Keratinocyte (primary cell): ENCODE results near the gene KIAA0825. TPM values are rescaled to one million over a fixed set of nuclear protein-coding genes. Genes with fewer than 3 reads are reported as not detected.

Experiments used
- DNase-seq: peaks from one replicate; pipeline ENCODE4 v3.0.0-alpha.2; 2011; ENCODE audit warnings: low read depth, missing footprints, low spot score
- FAIRE-seq: peaks from 2 replicates; lab custom pipeline; 2011; peaks lifted over from hg19 to GRCh38; lab: Jason Lieb, UNC
- H2AFZ ChIP-seq: 2 replicates; pipeline ENCODE4 v1.6.0; 2012; ENCODE audit warnings: low read length, control low read depth, inconsistent platforms; ENCODE audit not compliant: control insufficient read depth
- H3K27ac ChIP-seq: 2 replicates; pipeline ENCODE4 v1.5.1; 2011; ENCODE audit warnings: low read length; ENCODE audit not compliant: control insufficient read depth, insufficient read depth
- H3K27me3 ChIP-seq: 3 replicates; pipeline ENCODE4 v1.6.0; 2011; ENCODE audit warnings: low read length; ENCODE audit not compliant: control insufficient read depth, insufficient read depth; ENCODE audit errors: extremely low read depth
- H3K36me3 ChIP-seq, 2 experiments: 2 replicates in 1 of 2; 3 replicates in 1 of 2; pipeline ENCODE4 v1.5.1; 2011; ENCODE audit warnings: low read length in 2 of 2, mild to moderate bottlenecking in 1 of 2; ENCODE audit not compliant: control insufficient read depth in 2 of 2, insufficient read depth in 2 of 2; ENCODE audit errors: extremely low read depth in 1 of 2
- H3K4me1 ChIP-seq: 3 replicates; pipeline ENCODE4 v1.5.1; 2011; ENCODE audit warnings: low read length; ENCODE audit not compliant: control insufficient read depth, insufficient read depth; ENCODE audit errors: extremely low read depth
- H3K4me2 ChIP-seq: 3 replicates; pipeline ENCODE4 v1.6.0; 2011; ENCODE audit warnings: low read depth, low read length; ENCODE audit not compliant: control insufficient read depth, insufficient read depth; ENCODE audit errors: extremely low read depth
- H3K4me3 ChIP-seq, 3 experiments: fragments of 200-600 bp in 1 of 3; sonication (generic) in 1 of 3; 2 replicates in 2 of 3; 3 replicates in 1 of 3; pipeline ENCODE4 v1.5.1; 2011 to 2016; ENCODE audit warnings: low read length in 3 of 3, mild to moderate bottlenecking in 3 of 3, control low read depth in 2 of 3, inconsistent platforms in 1 of 3, low read depth in 1 of 3, mixed read lengths in 1 of 3, mixed run types in 1 of 3, moderate library complexity in 1 of 3; ENCODE audit not compliant: control insufficient read depth in 2 of 3, insufficient read depth in 2 of 3; ENCODE audit errors: extremely low read depth in 1 of 3
- H3K79me2 ChIP-seq: 2 replicates; pipeline ENCODE4 v1.6.0; 2012; ENCODE audit warnings: low read length; ENCODE audit not compliant: control insufficient read depth, insufficient read depth
- H3K9ac ChIP-seq: 3 replicates; pipeline ENCODE4 v1.6.0; 2011; ENCODE audit warnings: low read length; ENCODE audit not compliant: control insufficient read depth, insufficient read depth; ENCODE audit errors: extremely low read depth
- H3K9me1 ChIP-seq: 3 replicates; pipeline ENCODE4 v1.6.0; 2011; ENCODE audit warnings: low read length; ENCODE audit not compliant: control insufficient read depth, insufficient read depth; ENCODE audit errors: extremely low read depth
- H3K9me3 ChIP-seq: 2 replicates; pipeline ENCODE4 v1.5.1; 2012; ENCODE audit warnings: low read depth, low read length; ENCODE audit not compliant: control insufficient read depth
- H4K20me1 ChIP-seq: 3 replicates; pipeline ENCODE4 v1.6.0; 2011; ENCODE audit warnings: low read length; ENCODE audit not compliant: control insufficient read depth, insufficient read depth; ENCODE audit errors: extremely low read depth
- EZH2 ChIP-seq: IDR thresholded peaks from one replicate; pipeline ENCODE4 v1.6.1; 2012; ENCODE audit warnings: inconsistent platforms, mild to moderate bottlenecking, low read length, moderate library complexity
- dilution Hi-C: fragments of 300-500 bp; cut with MboI; formaldehyde crosslinking; loops from one replicate; pipeline ENCODE4 v1.7.0; 2020; ENCODE audit warnings: low sequenced_read_pairs; ENCODE audit not compliant: extremely low pct_ligation_motif_present
- polyA plus RNA-seq, 5 experiments: library from polyadenylated mRNA; depleted of rRNA in 3 of 5; stranded (reverse) in 3 of 5; stranded (forward) in 1 of 5; unstranded in 1 of 5; fragments of >200 nt; gene quantifications; 1 replicate in 1 of 5; 2 replicates in 3 of 5; 3 replicates in 1 of 5; pipeline versions ENCODE4 v1.2.1 to v1.2.3, GENCODE V29; 2011 to 2012; ENCODE audit warnings: missing spikeins in 2 of 5, low read depth in 1 of 5, low replicate concordance in 1 of 5
- TF ChIP-seq, protein P1 (sequence below), 3 experiments: IDR thresholded peaks in 1 of 3; conservative IDR thresholded peaks in 1 of 3; optimal IDR thresholded peaks in 1 of 3; 2 replicates in 2 of 3; 3 replicates in 1 of 3; pipeline versions ENCODE3 to v1.5.1; 2011; ENCODE audit warnings: low read length in 3 of 3, mild to moderate bottlenecking in 3 of 3, moderate library complexity in 2 of 3, control low read depth in 1 of 3, inconsistent platforms in 1 of 3; ENCODE audit not compliant: insufficient read depth in 2 of 3; ENCODE audit errors: extremely low read depth in 1 of 3

KIAA0825 gene
- polyA plus RNA-seq, 1 donor (not counting 4 experiments of a cell fraction or from before 2014, with no cell fraction given) = 1.2 TPM

- H3K9me1 ChIP-seq = no peaks in the 10 kb centered on the region
- no peak overlapping the region for H3K9ac ChIP-seq
- no peaks in the 10 kb centered on the region for H3K9me3 ChIP-seq
- H3K4me2 ChIP-seq = no peak overlapping the region
- no peaks in the 10 kb centered on the region for H3K27me3 ChIP-seq
- H3K36me3 ChIP-seq = no peaks in the 10 kb centered on the region
- peaks cover 5% of the 10 kb centered on the region for H3K4me1 ChIP-seq
- no peak for FAIRE-seq
- H3K79me2 ChIP-seq = peaks cover 33% of the 10 kb centered on the region
- no peaks in the 10 kb centered on the region for H4K20me1 ChIP-seq
- no peak for TF ChIP-seq EZH2
- TF ChIP-seq, protein P1, sequence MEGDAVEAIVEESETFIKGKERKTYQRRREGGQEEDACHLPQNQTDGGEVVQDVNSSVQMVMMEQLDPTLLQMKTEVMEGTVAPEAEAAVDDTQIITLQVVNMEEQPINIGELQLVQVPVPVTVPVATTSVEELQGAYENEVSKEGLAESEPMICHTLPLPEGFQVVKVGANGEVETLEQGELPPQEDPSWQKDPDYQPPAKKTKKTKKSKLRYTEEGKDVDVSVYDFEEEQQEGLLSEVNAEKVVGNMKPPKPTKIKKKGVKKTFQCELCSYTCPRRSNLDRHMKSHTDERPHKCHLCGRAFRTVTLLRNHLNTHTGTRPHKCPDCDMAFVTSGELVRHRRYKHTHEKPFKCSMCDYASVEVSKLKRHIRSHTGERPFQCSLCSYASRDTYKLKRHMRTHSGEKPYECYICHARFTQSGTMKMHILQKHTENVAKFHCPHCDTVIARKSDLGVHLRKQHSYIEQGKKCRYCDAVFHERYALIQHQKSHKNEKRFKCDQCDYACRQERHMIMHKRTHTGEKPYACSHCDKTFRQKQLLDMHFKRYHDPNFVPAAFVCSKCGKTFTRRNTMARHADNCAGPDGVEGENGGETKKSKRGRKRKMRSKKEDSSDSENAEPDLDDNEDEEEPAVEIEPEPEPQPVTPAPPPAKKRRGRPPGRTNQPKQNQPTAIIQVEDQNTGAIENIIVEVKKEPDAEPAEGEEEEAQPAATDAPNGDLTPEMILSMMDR (optimal IDR thresholded peaks at IDR 0.05 in 1 of 3, IDR thresholded peaks at IDR 0.05 in 1 of 3, conservative IDR thresholded peaks at IDR 0.05 in 1 of 3; ENCODE audit: extremely low read depth in 1 of 3, insufficient read depth in 2 of 3, low read length in 3 of 3) = no peak
- DNase-seq = no peak
- H3K4me3 ChIP-seq = no peak overlapping the region
- H2AFZ ChIP-seq = no peak overlapping the region
- dilution Hi-C loops = no loop called here
- H3K27ac ChIP-seq = no peak overlapping the region
Measured at GRCh38 chr5:94623011-94623410, 4.6 kb upstream of the KIAA0825 start.

DNA sequence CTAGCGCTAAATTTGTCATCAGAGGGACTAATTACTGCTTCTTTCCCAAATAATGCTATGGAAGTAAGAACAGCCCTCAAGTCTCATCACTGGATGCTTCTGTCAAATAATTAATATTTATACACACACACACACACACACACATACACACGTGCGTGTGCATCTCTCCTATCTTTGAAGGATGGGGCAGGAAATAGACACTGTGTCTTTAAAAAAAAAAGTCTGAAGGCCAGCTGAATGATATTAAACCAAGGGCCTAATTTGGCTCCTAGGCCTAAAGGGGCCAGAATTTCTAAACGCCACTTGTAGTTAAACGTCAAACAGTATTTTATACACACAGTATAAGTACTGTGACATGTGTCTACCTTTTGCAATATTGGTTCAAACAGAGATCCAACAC lies 3.4 kb upstream of the KIAA0825 start:
- Histone ChIP-seq H3K9ac (no peak overlapping the region), H3K27me3 (no peaks in the 10 kb centered on the region), H3K9me3 (no peaks in the 10 kb centered on the region), H3K27ac (no peak overlapping the region), H3K9me1 (no peaks in the 10 kb centered on the region), H3K79me2 (peaks cover 33% of the 10 kb centered on the region), H3K4me3 (no peak overlapping the region), H3K36me3 (no peaks in the 10 kb centered on the region), H3K4me1 (peaks cover 9% of the 10 kb centered on the region), H2AFZ (no peak overlapping the region), H3K4me2 (no peak overlapping the region), H4K20me1 (no peaks in the 10 kb centered on the region)
- DNase-seq (no peak), FAIRE-seq (no peak)
- TF ChIP-seq, protein P1 (optimal IDR thresholded peaks at IDR 0.05 in 1 of 3, IDR thresholded peaks at IDR 0.05 in 1 of 3, conservative IDR thresholded peaks at IDR 0.05 in 1 of 3; ENCODE audit: extremely low read depth in 1 of 3, insufficient read depth in 2 of 3, low read length in 3 of 3) = no peak
- TF ChIP-seq EZH2 = no peak
- dilution Hi-C loops = no loop called here
